Thoracic aorta (tissue), 2 donors: ENCODE measurements around the gene BCL2L1. TPM values are rescaled to one million over a fixed set of nuclear protein-coding genes. Genes with fewer than 3 reads are reported as not detected.

Source experiments
- ATAC-seq: fragments of 150-250 bp; one replicate; pipeline ENCODE4 v1.8.0; 2017; ENCODE audit warnings: low read depth; ENCODE audit not compliant: insufficient number of reproducible peaks, low FRiP score
- DNase-seq: peaks from one replicate; pipeline ENCODE4 v3.0.0-alpha.2; 2020; ENCODE audit warnings: low spot score
- H3K27ac ChIP-seq, 2 donors: fragments of 200-600 bp; sonication (generic); 1 replicate in 1 of 2; 2 replicates in 1 of 2; pipeline ENCODE4 v1.5.1; 2016; ENCODE audit warnings: mild to moderate bottlenecking in 2 of 2, moderate library complexity in 2 of 2
- H3K27me3 ChIP-seq: fragments of 200-600 bp; sonication (generic); replicated peaks from 2 replicates; pipeline ENCODE4 v1.6.0; 2016; ENCODE audit warnings: mild to moderate bottlenecking; ENCODE audit not compliant: insufficient read depth
- H3K36me3 ChIP-seq: fragments of 200-600 bp; sonication (generic); one replicate; pipeline ENCODE4 v1.5.1; 2016
- H3K4me1 ChIP-seq, 2 donors: fragments of 200-600 bp; sonication (generic); 1 replicate in 1 of 2; 2 replicates in 1 of 2; pipeline versions ENCODE4 v1.5.1 to v1.6.0; 2016; ENCODE audit warnings: low read depth in 2 of 2, mild to moderate bottlenecking in 1 of 2; ENCODE audit not compliant: control insufficient read depth in 1 of 2
- H3K4me3 ChIP-seq: fragments of 200-600 bp; sonication (generic); 2 replicates; pipeline ENCODE4 v1.5.1; 2016; ENCODE audit warnings: mild to moderate bottlenecking
- H3K9me3 ChIP-seq: fragments of 200-600 bp; sonication (generic); 2 replicates; pipeline ENCODE4 v1.5.1; 2016
- CTCF ChIP-seq: fragments of 200-600 bp; sonication (generic); IDR thresholded peaks from one replicate; pipeline ENCODE4 v1.5.1; 2019; ENCODE audit warnings: antibody characterized with exemption
- total RNA-seq, 2 donors: library from RNA; depleted of rRNA; stranded (reverse); fragments of >200 nt; gene quantifications; one replicate each; pipeline versions ENCODE4 v1.1.0 to v1.2.3, GENCODE V29; 2016

BCL2L1 gene
- total RNA-seq, 2 donors from 2014 or later, result 137 to 187 TPM

- DNase-seq, result no peak
- Histone ChIP-seq H3K9me3 (no peaks in the 10 kb centered on the region), H3K27me3 (no peaks in the 10 kb centered on the region), H3K27ac (no peak overlapping the region), H3K36me3 (no peaks in the 10 kb centered on the region), H3K4me1 (no peaks in the 10 kb centered on the region), H3K4me3 (no peak overlapping the region)
- ATAC-seq, result no peak
- TF ChIP-seq CTCF, result no peak
Observed at GRCh38 chr20:31760519-31761240, 38.0 kb upstream of the BCL2L1 start.

- DNase-seq (no peak), ATAC-seq (no peak)
- no peaks in the 10 kb centered on the region for H3K4me1 ChIP-seq
- TF ChIP-seq CTCF, result no peak
- no peak overlapping the region for H3K27ac ChIP-seq
- no peak overlapping the region for H3K4me3 ChIP-seq
- H3K27me3 ChIP-seq, result no peaks in the 10 kb centered on the region
- no peaks in the 10 kb centered on the region for H3K36me3 ChIP-seq
- no peaks in the 10 kb centered on the region for H3K9me3 ChIP-seq
Observed at GRCh38 chr20:31759836-31760518, 37.3 kb upstream of the BCL2L1 start.

GRCh38 chr20:31758991-31759390 is 36.3 kb upstream of the BCL2L1 start:
- ATAC-seq, result no peak
- no peaks in the 10 kb centered on the region for H3K27me3 ChIP-seq
- no peaks in the 10 kb centered on the region for H3K4me1 ChIP-seq
- H3K36me3 ChIP-seq, result no peaks in the 10 kb centered on the region
- DNase-seq, result no peak
- no peak overlapping the region for H3K4me3 ChIP-seq
- no peak for TF ChIP-seq CTCF
- no peak overlapping the region for H3K27ac ChIP-seq
- no peaks in the 10 kb centered on the region for H3K9me3 ChIP-seq

GRCh38 chr20:31758521-31758920 is 35.9 kb upstream of the BCL2L1 start:
- no peak overlapping the region for H3K4me3 ChIP-seq
- no peaks in the 10 kb centered on the region for H3K27me3 ChIP-seq
- H3K27ac ChIP-seq, result no peak overlapping the region
- no peaks in the 10 kb centered on the region for H3K4me1 ChIP-seq
- no peaks in the 10 kb centered on the region for H3K36me3 ChIP-seq
- H3K9me3 ChIP-seq, result no peaks in the 10 kb centered on the region
- ATAC-seq, result no peak
- DNase-seq, result no peak
- TF ChIP-seq CTCF, result no peak

GRCh38 chr20:31757254-31757653 is 34.6 kb upstream of the BCL2L1 start:
- Histone ChIP-seq H3K9me3 (no peaks in the 10 kb centered on the region), H3K4me1 (no peaks in the 10 kb centered on the region), H3K36me3 (no peaks in the 10 kb centered on the region), H3K27me3 (no peaks in the 10 kb centered on the region), H3K4me3 (no peak overlapping the region), H3K27ac (no peak overlapping the region)
- DNase-seq, result no peak
- no peak for TF ChIP-seq CTCF
- ATAC-seq, result no peak
